Measurements from ENCODE around the gene CFAP20DC.

- TF ChIP-seq, protein P1, sequence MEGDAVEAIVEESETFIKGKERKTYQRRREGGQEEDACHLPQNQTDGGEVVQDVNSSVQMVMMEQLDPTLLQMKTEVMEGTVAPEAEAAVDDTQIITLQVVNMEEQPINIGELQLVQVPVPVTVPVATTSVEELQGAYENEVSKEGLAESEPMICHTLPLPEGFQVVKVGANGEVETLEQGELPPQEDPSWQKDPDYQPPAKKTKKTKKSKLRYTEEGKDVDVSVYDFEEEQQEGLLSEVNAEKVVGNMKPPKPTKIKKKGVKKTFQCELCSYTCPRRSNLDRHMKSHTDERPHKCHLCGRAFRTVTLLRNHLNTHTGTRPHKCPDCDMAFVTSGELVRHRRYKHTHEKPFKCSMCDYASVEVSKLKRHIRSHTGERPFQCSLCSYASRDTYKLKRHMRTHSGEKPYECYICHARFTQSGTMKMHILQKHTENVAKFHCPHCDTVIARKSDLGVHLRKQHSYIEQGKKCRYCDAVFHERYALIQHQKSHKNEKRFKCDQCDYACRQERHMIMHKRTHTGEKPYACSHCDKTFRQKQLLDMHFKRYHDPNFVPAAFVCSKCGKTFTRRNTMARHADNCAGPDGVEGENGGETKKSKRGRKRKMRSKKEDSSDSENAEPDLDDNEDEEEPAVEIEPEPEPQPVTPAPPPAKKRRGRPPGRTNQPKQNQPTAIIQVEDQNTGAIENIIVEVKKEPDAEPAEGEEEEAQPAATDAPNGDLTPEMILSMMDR (IDR thresholded peaks at IDR 0.05): no peak
- TF ChIP-seq POLR2A (IDR thresholded peaks at IDR 0.05): no peak
Observed at GRCh38 chr3:58824777-58825176, 225.0 kb downstream of the CFAP20DC start.

All from vagina (tissue), 2 donors.